ENCODE measurements around the gene ITPRID2.
"Not testable (repeated sequence)": the region's sequence is repeated elsewhere in the genome, so short reads cannot be mapped to it uniquely, and the experiment has no call there.

The ITPRID2 gene

GRCh38 chr2:181918188-181918587, 26.7 kb downstream of the ITPRID2 start:
- no peak for DNase-seq

- no peak for DNase-seq
Measured at GRCh38 chr2:181923121-181923520, 31.6 kb downstream of the ITPRID2 start.

- DNase-seq = no peak
Measured at GRCh38 chr2:181924336-181924735, 32.8 kb downstream of the ITPRID2 start.

GRCh38 chr2:181934694-181935093, 43.2 kb downstream of the ITPRID2 start:
- DNase-seq = no peak

DNA sequence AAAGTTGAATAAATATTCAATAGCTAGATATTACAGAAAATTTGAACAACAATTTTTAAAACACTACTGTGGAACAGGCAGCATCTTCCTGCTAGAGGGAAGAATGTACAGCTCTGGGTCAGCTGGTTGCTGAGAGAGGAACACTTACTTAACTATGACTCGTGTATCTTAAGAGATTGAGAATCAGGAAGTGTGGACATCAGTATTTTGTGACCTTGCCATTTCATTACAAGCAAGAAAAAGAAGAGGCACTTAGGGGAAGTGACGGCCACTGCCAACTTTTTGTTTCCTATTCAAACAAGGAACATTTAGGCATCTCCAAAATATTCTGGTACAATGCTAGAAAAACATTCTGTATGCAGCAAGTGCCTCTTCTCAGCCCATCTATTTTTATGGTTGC, 45.9 kb downstream of the ITPRID2 start:
- no peak for DNase-seq

- DNase-seq = no peak
Measured at GRCh38 chr2:181943411-181944124, 52.0 kb downstream of the ITPRID2 start.

DNA sequence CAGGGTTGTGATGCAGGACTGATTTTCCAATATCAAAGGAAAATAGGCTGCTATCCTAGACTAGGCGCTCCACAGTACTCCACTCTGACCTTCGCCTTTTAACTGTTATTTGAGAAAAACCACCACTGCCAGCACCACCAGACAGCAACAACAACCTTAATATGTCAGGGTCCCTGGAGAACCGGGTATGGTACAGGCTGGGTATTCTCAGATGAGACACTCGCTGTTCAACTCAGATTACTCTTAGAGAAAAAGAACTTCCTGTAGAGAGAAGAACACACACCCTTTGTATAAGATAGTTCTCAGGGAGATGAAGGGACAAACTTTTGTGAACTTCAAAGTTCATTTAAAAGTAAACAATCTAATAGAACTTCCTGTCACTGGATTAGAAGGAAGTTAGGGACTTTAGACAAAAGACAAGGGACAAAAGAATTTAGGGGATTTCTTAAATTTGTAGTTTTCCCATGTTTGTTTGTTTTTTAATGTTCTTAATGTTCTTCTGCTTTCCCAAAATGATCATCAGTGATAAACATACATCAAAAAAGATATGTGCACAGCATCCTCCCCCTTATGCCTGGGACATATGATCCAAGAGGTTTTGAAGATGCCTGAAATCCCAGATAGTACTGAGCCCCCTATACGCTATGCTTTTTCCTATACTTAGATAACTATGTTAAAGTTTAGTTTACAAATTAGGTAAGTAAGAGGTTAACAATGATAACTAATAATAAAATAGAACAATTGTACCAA, 52.8 kb downstream of the ITPRID2 start:
- no peak for DNase-seq

GRCh38 chr2:181944914-181945291, 53.4 kb downstream of the ITPRID2 start:
- no peak for DNase-seq

DNA sequence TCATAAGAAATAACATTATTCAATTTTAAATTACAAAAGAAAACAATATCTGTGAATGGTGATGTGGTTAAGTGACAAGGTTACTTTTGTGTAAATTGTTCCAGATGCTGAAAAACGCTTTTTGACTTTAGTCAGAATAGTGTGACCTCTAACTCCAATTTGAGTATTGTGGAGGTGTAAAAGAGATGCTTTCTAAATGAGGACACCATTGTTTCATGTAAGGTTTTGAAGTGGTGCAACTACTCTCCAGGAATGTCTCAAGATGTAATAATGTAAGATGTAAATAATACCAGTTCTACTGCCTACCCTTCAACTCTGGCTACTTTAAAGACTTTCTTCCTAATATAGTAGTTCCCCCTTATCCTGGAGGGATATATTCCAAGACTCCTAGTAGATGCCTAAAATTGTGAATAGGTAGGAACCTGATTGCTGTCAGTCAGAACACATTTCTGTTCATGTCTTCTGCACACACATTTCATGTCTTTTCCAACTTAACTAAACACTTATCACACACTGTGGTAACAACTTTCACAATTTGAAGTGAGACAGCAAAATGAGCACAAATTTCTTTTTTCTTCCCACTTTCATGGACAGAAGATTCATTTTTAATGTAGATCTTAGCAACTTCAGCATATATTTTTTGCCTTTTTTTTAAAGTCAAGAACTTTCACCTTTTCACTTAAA, 55.1 kb downstream of the ITPRID2 start:
- DNase-seq = no peak

DNA sequence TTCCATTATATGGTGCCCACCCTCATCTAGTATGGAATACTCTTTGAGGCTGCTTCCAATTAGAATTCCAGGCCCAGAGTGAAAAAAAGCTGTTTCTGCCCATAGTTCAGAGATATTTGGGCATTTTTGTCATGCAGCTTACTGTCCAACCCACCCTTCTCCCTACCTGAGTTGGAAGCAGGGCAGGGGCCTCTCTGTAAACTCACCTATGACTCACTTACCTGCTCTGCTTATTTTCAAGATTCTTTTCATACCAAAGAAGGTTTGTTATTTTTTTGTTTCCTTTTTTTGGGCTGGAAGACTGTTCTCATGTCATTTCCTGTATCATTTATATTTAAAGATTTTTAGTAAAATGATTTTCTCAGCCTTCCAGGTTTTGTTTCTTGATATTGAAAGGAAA, 55.7 kb downstream of the ITPRID2 start:
- DNase-seq = no peak

- no peak for DNase-seq
Measured at GRCh38 chr2:181948227-181948626, 56.7 kb downstream of the ITPRID2 start.

DNA sequence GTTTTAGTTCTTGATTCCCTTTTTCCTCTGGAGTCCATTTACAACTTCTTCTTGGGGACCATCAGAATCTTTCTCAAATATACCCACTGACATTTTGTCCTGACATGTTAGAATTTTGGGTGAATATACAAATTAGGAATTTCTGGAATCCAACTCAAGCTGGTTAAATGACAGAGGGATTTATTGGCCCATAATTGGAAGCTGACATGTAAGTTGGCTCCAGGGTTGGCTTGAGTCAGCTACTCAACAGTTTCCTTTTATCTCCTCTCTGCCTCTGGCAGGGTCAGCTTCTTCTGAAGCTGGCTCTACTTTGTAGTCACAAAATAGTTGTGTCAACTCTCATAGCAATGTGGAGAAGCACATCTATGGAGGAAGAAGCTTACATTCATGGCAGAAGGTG, 57.5 kb downstream of the ITPRID2 start:
- DNase-seq = no peak

GRCh38 chr2:181952404-181953226, 61.1 kb downstream of the ITPRID2 start:
- DNase-seq = no peak

- peak; percentile 64 for DNase-seq
Measured at GRCh38 chr2:181953881-181954537, 62.5 kb downstream of the ITPRID2 start.

DNA sequence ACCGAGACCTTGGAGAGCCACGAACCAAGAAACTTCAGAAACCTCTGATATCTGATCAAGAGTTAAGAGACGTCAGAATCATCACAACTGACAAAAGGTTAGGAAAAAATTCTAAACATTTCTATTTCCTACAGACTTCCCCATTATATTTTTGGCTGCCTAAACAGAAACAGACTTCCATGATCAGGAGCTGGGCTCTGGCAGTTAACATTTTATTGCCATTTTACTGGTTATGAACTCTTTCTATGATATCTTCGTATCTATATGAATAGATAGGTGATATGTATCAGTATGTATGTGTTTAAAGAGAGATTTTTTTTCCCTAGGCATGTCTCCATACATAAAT, 63.0 kb downstream of the ITPRID2 start:
- no peak for DNase-seq

- DNase-seq = no peak
Measured at GRCh38 chr2:181955010-181955409, 63.5 kb downstream of the ITPRID2 start.

DNA sequence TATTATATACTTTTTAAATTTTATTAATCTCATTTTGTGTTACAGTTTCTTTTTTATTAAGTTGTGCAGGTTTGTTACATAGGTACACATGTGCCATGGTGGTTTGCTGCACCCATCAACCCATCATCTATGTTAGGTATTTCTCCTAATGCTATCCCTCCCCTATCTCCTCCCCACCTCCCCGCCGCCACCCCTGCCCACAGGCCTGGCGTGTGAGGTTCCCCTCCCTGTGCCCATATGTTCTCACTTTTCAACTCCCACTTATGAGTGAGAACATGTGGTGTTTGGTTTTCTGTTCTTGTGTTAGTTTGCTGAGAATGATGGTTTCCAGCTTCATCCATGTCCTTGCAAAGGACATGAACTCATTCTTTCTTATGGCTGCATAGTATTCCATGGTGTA, 64.3 kb downstream of the ITPRID2 start:
- not testable (repeated sequence) for DNase-seq

- DNase-seq = no peak
Measured at GRCh38 chr2:181957668-181958067, 66.1 kb downstream of the ITPRID2 start.

GRCh38 chr2:181958726-181959125, 67.2 kb downstream of the ITPRID2 start:
- DNase-seq = no peak

DNA sequence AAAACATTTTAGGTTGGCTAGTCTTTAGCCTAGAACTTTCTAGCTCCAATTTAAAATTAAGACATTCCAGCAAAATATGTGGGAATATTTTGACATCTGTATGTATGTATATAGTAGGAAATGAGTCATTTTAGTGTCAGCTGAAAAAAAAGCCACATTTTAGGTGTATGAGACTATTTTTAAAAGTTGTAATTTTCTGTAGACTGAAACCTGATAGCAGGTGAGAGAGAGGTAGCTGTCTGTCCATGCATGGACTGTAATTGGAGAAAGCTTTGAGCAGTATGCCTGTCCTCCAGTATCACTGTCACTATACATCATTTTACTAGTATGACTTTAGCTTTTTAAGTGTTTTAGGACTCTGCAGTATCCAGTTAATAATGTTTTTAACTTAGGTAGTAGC, 68.0 kb downstream of the ITPRID2 start:
- DNase-seq = no peak

DNA sequence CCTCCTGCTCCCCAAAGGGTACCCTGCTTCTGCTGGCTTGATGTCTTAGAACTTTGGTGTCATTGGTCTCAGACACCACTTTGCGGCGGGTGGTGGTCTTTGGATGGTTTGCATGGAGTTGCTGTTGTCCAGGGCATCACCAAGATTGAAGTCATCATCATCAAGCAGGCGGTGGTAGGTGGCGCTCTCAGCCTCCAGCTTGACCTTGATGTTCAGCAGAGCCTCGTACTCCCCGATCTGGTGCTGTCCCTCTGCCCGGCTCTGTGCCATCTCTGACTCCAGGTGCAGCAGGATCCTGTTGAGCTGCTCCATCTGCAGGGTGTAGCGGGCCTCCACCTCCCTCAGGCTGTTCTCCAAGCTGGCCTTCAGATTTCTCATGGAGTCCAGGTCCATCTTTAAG, 69.6 kb downstream of the ITPRID2 start:
- DNase-seq = not testable (repeated sequence)

- no peak for DNase-seq
Measured at GRCh38 chr2:181962142-181962541, 70.6 kb downstream of the ITPRID2 start.
